Nephron progenitor cell (in vitro differentiated cells): ENCODE measurements around the gene PTPN7.
"Not testable (repeated sequence)": the region's sequence is repeated elsewhere in the genome, so short reads cannot be mapped to it uniquely, and the experiment has no call there.

ENCODE experiments used
- DNase-seq: peaks from one replicate; pipeline ENCODE4 v3.0.0; 2021
- H3K27ac Mint-ChIP-seq: 2 replicates; pipeline ENCODE4 v1.8.0; 2021; ENCODE audit warnings: mild to moderate bottlenecking, moderate library complexity, mixed read lengths
- H3K27me3 Mint-ChIP-seq: 2 replicates; pipeline ENCODE4 v1.8.0; 2021; ENCODE audit warnings: mild to moderate bottlenecking, low read depth, mixed read lengths; ENCODE audit not compliant: poor library complexity
- H3K36me3 Mint-ChIP-seq: 2 replicates; pipeline ENCODE4 v1.8.0; 2021; ENCODE audit warnings: low read depth, mixed read lengths
- H3K4me1 Mint-ChIP-seq: 2 replicates; pipeline ENCODE4 v1.8.0; 2021; ENCODE audit warnings: mixed read lengths
- H3K4me3 Mint-ChIP-seq: 2 replicates; pipeline ENCODE4 v1.8.0; 2021; ENCODE audit warnings: mild to moderate bottlenecking, moderate library complexity, mixed read lengths
- H3K9me3 Mint-ChIP-seq: 2 replicates; pipeline ENCODE4 v1.8.0; 2021; ENCODE audit warnings: mild to moderate bottlenecking, moderate library complexity, mixed read lengths
- CTCF ChIP-seq: fragments of 200-600 bp; sonication (generic); IDR thresholded peaks from 2 replicates; pipeline ENCODE4 v1.5.0; 2021; ENCODE audit warnings: antibody characterized with exemption

PTPN7 gene

GRCh38 chr1:202113690-202114300, 46.6 kb downstream of the PTPN7 start:
- TF ChIP-seq CTCF, result no peak
- DNase-seq, result no peak
- H3K9me3 Mint-ChIP-seq, result no peaks in the 10 kb centered on the region
- H3K4me1 Mint-ChIP-seq, result peaks cover 33% of the 10 kb centered on the region
- no peak overlapping the region for H3K4me3 Mint-ChIP-seq
- peaks cover 5% of the 10 kb centered on the region for H3K27me3 Mint-ChIP-seq
- no peaks in the 10 kb centered on the region for H3K36me3 Mint-ChIP-seq
- peak overlapping the region; percentile 70 for H3K27ac Mint-ChIP-seq

GRCh38 chr1:202112859-202113689, 47.3 kb downstream of the PTPN7 start:
- peaks cover 5% of the 10 kb centered on the region for H3K27me3 Mint-ChIP-seq
- H3K9me3 Mint-ChIP-seq, result no peaks in the 10 kb centered on the region
- H3K4me1 Mint-ChIP-seq, result peaks cover 40% of the 10 kb centered on the region
- no peak overlapping the region for H3K4me3 Mint-ChIP-seq
- no peaks in the 10 kb centered on the region for H3K36me3 Mint-ChIP-seq
- no peak for TF ChIP-seq CTCF
- peak overlapping the region; percentile 70 for H3K27ac Mint-ChIP-seq
- no peak for DNase-seq

GRCh38 chr1:202111589-202111988, 48.8 kb downstream of the PTPN7 start:
- not testable (repeated sequence) for DNase-seq, H3K36me3 Mint-ChIP-seq, H3K4me3 Mint-ChIP-seq, H3K27me3 Mint-ChIP-seq, H3K27ac Mint-ChIP-seq, H3K9me3 Mint-ChIP-seq
- H3K4me1 Mint-ChIP-seq, result peaks cover 49% of the 10 kb centered on the region

- H3K9me3 Mint-ChIP-seq, result no peaks in the 10 kb centered on the region
- no peak for DNase-seq
- no peak for TF ChIP-seq CTCF
- peaks cover 51% of the 10 kb centered on the region for H3K4me1 Mint-ChIP-seq
- no peak overlapping the region for H3K27ac Mint-ChIP-seq
- peaks cover 7% of the 10 kb centered on the region for H3K27me3 Mint-ChIP-seq
- no peaks in the 10 kb centered on the region for H3K36me3 Mint-ChIP-seq
- no peak overlapping the region for H3K4me3 Mint-ChIP-seq
Measured at GRCh38 chr1:202110977-202111376, 49.4 kb downstream of the PTPN7 start.

GRCh38 chr1:202107801-202108731, 52.3 kb downstream of the PTPN7 start:
- H3K9me3 Mint-ChIP-seq, result no peaks in the 10 kb centered on the region
- H3K27me3 Mint-ChIP-seq, result peaks cover 7% of the 10 kb centered on the region
- no peak overlapping the region for H3K4me3 Mint-ChIP-seq
- H3K4me1 Mint-ChIP-seq, result peaks cover 46% of the 10 kb centered on the region
- DNase-seq, result no peak
- H3K36me3 Mint-ChIP-seq, result no peaks in the 10 kb centered on the region
- H3K27ac Mint-ChIP-seq, result peak overlapping the region; percentile 72
- TF ChIP-seq CTCF, result no peak

GRCh38 chr1:202107321-202107761, 53.1 kb downstream of the PTPN7 start:
- Mint-ChIP-seq H3K27me3 (peaks cover 7% of the 10 kb centered on the region), H3K9me3 (no peaks in the 10 kb centered on the region), H3K36me3 (no peaks in the 10 kb centered on the region), H3K27ac (no peak overlapping the region), H3K4me1 (peaks cover 39% of the 10 kb centered on the region), H3K4me3 (no peak overlapping the region)
- DNase-seq, result no peak
- TF ChIP-seq CTCF, result no peak
